Inflammatory macrophage treated with lipopolysaccharide for 1 hour (primary cell): ENCODE measurements around the gene BIN1.
"Not testable (repeated sequence)": the region's sequence is repeated elsewhere in the genome, so short reads cannot be mapped to it uniquely, and the experiment has no call there.

Source experiments
- DNase-seq, 2 donors: peaks; one replicate each; pipeline ENCODE4 v3.0.0-alpha.2; 2020 to 2022

BIN1 gene

GRCh38 chr2:127043367-127044164 lies 63.4 kb downstream of the BIN1 start:
- DNase-seq = no peak

DNA sequence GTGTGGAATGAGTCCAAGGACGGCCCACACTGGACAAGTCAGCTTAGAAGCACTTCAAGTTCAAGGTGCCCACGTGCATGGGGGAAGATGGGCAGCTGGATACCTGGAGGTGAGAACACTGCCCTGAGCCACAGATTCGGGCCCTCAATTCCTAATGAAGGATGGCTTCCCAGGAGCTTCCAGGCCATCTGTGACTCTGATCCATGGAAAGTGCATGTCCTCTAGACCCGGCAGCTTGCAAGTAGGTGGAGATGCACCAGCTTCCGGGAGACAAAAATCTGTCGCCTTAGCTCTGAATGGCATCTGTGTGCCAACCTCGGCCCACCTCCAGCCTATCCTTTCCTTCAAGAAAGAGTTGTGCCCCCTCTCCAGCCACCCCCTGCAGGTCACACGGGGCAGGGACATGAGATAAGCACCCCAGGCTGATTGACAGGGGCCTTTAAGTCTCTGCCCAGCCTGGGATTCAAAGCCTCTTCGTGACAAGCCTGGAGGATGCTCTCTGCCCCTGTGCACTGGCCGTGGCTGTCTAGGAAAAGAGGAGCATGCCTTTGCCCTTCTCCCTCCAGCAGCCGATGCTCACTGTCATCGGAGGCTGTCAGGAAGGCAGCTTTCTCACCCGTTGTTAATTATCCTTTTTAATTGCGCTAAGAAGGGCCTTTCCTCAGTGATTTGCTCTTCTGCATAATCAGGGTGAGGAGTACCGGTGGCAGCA lies 65.5 kb downstream of the BIN1 start:
- no peak for DNase-seq

DNA sequence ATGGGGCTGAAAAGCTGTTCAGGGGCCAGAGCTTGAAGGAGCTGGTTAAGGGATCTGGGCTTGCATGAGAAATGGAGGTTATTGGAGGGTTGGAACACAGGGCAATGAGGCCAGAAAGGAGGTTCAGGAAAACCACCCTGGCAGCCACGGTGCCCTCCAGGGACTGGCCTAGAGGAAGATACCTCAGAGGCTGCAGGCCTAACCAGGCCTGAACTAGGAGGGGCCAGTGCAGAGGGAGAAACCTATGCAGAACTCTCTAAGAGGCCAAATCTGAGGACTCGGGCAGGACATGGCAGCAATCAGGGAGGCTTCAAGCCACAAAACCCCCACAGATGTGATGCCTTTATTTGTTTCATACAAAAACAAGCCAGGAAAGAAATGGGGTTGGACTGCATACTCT lies 66.8 kb downstream of the BIN1 start:
- DNase-seq = no peak

- DNase-seq = no peak
These were observed 67.4 kb downstream of the BIN1 start for GRCh38 chr2:127039387-127040031.

- no peak for DNase-seq
These were observed 69.5 kb downstream of the BIN1 start for GRCh38 chr2:127037476-127037875.

- DNase-seq = no peak
These were observed 71.9 kb downstream of the BIN1 start for GRCh38 chr2:127034883-127035611.

DNA sequence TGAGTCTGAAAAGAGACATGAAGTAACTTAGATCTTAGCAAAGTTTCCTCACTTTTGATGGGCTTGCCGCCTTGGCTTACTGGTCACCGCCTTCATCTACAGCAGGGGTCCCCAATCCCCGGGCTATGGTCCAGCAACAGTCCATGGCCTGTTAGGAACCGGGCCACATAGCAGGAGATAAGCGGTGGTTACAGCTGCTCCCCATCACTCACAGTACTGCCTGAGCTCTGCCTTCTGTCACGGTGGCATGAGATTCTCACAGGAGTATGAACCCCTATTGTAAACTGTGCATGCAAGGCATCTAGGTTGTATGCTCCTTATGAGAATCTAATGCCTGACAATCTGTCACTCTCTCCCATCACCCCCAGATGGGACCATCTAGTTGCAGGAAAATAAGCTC lies 72.9 kb downstream of the BIN1 start:
- no peak for DNase-seq

DNA sequence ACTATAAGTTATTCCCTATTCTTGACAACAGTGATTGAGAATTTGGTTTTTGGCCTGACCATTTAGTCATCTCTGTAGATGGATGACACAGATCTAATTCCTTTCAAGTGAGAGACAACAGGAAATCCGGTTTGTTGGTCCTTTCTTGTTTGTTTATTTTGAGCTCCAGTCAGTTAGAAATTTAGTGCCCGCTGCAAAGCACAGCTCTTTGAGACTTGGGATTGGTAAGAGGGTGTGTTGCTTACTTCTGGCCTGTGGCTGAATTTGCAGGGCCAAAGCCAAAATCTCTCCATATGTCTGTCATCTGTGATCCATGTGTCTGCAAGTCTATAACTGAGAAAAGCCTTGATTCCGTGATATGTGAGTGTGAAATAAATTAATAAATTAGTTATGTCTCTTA lies 74.3 kb downstream of the BIN1 start:
- DNase-seq = no peak

DNA sequence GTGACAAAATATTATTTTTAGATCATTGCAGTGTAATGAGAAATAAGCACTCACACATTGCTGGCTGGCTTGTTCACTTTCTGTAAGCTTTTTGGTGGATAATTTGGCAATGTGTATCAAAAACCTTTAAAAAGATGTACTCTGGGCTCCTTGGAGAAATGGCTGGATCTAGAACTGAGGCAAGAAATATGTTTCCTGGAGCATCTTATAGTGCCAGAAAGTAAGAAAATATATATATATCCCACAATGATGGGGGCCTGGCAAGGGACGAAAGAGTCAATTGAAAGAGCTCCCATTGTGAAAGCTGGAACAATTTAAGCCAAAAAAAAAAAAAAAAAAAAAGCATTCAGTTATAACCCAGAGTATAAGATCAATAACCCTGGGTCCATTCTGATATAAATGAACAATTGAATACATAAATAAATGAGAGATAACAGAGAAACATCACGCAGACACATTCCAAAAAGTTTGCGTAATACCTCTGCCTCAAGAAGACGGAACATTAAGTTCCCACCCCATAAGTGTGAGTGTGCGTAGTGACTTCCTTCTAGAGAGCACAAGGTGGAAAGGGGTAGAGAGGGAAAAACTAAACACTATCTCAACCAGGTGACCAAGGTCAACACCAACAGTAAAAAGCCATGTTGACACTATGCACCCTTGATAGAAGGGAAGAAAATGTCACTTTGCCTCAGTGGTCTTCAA lies 77.5 kb downstream of the BIN1 start:
- no peak for DNase-seq

DNA sequence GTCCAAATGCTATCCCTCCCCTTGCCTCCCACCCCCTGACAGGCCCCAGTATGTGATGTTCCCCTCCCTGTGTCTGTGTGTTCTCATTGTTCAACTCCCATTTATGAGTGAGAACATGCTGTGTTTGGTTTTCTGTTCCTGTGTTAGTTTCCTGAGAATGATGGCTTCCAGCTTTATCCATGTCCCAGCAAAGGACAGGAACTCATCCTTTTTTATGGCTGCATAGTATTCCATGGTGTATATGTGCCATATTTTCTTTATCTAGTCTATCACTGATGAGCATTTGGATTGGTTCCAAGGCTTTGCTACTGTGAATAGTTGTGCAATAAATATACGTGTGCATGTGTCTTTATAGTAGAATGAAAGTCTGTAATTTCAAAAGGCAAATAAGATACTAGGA lies 78.2 kb downstream of the BIN1 start:
- not testable (repeated sequence) for DNase-seq

DNA sequence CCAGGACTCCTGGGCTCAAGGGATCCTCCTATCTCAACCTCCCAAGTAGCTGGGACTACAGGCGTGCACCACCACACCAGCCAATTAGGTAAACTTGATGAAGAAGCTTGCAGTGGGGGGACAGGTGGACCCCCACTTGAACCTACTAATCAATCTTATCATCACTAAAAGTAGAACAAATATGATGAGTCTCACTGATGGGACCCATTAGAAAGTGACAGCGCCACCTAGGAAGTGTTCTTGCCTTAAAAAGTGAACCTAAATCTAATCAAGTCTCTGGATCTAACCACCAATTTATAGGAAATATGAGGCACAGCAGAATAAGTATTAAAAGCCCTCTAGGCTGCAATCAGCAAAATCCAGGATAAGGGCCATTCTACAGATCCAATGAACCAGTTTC lies 79.2 kb downstream of the BIN1 start:
- DNase-seq = no peak

- DNase-seq = peak; percentile 4 to 18
These were observed 81.4 kb downstream of the BIN1 start for GRCh38 chr2:127025359-127026166.

GRCh38 chr2:127024769-127025358 lies 82.1 kb downstream of the BIN1 start:
- DNase-seq = no peak

DNA sequence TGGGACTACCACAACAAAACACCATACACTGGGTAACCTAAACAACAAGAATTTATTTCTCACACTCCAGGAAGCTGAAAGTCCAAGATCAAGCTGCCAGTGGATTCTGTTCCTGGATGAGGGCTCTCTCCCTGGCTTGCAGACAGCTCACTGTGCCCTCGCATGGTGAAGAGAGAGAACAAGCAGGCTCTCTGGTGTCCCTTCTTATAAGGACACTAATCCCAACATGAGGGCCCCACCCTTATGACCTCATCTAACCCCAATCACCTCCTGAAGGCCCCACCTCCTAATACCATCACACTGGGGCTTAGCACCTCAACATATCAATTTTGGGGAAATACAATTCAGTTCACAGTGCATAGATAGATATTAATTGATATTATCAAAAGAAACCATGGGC lies 83.5 kb downstream of the BIN1 start:
- DNase-seq = no peak

DNA sequence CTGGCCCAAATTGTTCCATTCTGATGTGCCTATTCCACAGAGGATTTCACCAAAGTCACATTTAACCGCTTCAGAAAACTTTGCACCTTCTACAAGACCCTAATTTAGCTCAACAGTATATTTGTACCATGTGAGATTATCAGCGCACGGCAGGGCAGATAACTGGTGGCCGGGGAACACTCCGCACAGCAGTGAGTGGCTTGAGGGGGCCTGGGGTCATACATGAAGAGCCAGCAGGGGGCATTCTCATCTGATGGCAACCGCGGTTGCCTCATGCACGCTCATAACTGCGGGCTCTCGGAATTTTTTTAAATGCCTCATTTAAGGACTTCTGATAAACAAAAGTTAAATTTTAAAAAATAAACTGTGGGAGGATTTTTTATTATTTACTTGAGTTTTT lies 84.1 kb downstream of the BIN1 start:
- DNase-seq = no peak

GRCh38 chr2:127020536-127020935 lies 86.4 kb downstream of the BIN1 start:
- no peak for DNase-seq

- no peak for DNase-seq
These were observed 89.4 kb downstream of the BIN1 start for GRCh38 chr2:127017548-127017947.

GRCh38 chr2:127016329-127016728 lies 90.6 kb downstream of the BIN1 start:
- no peak for DNase-seq

DNA sequence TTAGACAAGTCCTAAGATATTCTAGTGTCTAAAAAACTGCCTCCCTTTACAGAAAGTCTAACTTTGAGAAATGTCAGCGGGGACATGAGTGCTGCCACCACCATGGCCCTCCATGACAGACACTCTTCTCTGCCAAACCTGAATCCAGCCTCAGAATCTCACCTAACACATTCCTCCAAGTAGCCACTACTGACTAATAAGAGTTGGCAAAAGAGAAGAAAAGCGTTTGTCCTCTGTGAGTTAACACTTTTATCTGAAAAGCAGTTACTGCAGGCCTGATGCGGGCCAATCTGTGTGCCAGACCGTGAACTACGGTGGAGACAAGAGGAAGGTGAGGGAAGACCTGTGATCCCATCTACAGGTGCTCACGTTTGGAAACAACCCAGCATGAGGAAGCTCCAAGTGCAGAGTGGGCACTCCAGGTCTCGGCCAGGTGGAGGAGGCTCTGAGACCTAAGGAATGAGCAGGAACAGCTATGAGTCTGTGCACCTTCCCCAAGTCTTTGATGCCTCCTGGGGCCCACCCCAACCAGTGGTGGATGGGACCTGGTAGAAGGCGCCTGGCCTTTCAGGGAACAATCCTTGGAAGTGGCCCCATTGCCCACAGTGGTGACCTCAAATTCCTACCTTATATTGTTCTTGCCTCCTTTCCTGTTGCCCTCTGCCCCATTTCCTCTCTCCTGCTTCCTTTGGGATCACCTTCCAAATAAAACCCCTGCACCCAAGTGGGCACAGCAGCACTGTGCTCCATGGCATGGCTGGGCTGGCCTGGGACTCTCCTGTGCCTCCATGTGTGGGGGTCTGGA lies 91.6 kb downstream of the BIN1 start:
- no peak for DNase-seq

DNA sequence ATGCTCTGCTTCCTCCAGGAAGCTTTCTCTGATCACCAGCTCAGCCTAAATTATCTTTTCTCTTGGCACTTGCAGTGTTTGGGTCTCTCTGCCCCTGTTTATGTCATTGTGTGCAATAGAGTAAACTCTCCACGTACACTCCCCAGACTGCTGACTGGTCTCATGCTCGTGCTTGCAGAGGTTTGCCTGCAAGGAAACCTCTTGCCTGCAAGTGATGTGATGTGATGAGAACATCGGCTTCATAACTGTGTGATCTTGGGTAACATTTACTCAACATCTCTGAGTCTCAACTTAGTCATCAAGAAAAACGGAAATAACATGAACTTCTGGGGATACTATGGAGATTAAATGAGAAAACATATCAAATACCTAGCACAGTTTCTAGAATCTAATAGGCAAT lies 92.3 kb downstream of the BIN1 start:
- peak; percentile 56 to 90 for DNase-seq
